ENCODE measurements around the gene AP1M1.
"Not testable (repeated sequence)": the region's sequence is repeated elsewhere in the genome, so short reads cannot be mapped to it uniquely, and the experiment has no call there.

The AP1M1 gene

DNA sequence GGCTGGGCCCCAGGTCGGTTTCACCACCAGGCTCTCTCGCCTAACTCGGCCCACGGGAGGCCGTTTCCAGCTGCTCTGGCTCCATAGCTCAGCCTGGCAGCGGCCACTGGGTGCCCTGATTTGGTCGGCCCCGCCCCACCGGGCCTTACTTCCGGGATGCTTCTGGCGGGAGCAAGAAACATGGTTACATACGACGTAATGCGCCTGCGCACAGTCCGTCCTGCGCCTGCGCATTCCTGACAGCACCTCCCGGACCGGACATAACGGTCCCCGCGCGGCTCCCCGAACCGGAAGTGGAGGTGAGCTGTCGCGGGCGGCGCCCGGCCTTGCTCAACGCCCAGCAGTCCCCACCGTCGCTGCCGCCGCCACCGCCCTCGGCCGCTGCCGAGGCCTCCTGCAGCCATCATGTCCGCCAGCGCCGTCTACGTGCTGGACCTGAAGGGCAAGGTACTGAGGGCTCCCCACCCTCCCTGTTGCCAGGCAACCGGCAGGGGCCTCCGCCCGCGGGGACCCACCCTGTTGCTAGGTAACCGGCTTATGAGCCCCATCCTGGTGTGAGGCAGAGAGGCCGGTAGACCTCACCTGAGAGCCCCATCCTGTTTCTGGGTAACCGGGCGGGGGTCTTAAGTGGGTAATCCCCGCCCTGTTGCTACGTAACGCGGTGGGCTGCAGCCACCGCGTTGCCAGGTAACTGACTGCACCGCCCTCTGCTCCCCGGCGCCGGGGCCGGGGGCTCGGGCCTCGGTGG is at the start of gene AP1M1:
Gene AP1M1, plus strand, starts transcription at position 290 of the 748 bp plus-strand sequence. Its CDS starts 116 bp downstream, at position 406.
- peak; percentile 97 for DNase-seq (ENCODE audit: low spot score)

DNA sequence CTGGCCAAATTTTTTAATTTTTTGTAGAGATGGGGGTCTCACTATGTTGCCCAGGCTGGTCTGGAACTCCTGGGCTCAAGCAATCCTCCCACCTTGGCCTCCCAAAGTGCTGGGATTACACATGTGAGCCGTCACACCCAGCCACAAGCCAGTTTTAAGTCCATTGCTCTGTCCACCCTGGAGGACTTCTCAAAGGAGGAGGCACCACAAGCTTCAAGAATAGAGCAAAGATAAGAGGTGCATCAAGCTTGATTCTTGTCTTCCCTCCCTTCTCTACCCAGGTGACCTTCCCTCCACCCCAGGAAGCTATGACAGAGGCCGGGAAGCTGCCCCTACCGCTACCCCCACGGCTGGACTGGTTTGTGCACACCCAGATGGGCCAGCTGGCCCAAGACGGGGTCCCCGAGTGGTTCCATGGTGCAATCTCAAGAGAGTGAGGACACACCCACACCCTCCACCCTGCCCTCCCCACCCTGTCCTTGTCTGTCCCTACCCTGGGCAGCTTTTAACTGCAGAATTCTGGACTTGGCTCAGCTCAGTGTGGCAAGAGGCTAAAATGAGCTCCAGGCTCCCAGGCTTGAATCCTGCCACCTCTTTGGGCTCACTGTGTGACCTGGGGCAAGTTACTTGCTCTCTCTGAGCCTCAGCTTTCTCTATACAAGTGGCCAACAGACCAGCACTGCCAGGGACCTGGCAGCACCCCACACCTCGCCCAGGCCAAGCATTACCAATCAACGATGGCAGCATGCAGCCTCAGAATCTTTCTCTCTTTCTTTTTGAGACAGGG is 49.1 kb upstream of the AP1M1 start:
- DNase-seq (ENCODE audit: low spot score): no peak

GRCh38 chr19:16153582-16154336 is 44.0 kb upstream of the AP1M1 start:
- DNase-seq (ENCODE audit: low spot score): no peak

GRCh38 chr19:16154557-16154956 is 43.2 kb upstream of the AP1M1 start:
- DNase-seq (ENCODE audit: low spot score): no peak

GRCh38 chr19:16155128-16155527 is 42.6 kb upstream of the AP1M1 start:
- no peak for DNase-seq (ENCODE audit: low spot score)

DNA sequence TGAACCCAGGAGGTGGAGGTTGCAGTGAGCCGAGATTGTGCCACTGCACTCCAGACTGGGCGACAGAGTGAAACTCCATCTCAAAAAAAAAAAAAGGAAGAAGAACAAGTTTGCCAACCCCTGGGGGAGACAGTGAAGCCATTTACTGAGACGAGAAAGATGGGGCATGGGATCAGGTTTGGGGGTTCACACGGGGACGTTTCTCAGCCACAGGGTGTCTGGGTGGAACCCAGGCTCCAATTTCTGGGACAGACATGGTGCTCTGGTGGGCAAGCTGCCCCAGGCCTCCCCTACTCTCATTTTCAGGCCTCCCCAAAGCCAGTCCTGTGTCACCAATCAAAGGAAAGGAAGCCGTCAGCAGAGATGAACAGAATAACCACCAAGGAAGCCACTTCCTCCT is 40.8 kb upstream of the AP1M1 start:
- no peak for DNase-seq (ENCODE audit: low spot score)

DNA sequence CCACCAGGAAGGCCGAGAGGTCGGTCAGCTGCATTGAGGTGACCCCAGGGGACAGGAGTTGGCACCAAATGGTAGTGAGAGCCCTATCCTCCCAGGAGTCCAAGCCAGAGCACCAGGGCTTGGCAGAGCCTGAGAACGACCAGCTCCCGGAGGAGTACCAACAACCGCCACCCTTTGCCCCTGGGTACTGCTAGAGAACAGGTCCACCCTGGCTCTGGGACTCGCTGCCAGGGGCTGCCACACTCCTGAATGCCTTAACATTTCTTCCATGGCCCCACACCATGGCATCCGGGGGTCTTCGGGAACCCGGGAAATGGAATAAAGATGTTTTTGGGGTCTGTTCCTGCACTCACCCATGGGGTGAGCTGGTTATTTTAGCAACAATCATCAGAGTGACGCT is 40.1 kb upstream of the AP1M1 start:
- DNase-seq (ENCODE audit: low spot score): no peak

- DNase-seq (ENCODE audit: low spot score): no peak
Measured at GRCh38 chr19:16159655-16160054, 38.1 kb upstream of the AP1M1 start.

- DNase-seq (ENCODE audit: low spot score): no peak
Measured at GRCh38 chr19:16160445-16160942, 37.2 kb upstream of the AP1M1 start.

DNA sequence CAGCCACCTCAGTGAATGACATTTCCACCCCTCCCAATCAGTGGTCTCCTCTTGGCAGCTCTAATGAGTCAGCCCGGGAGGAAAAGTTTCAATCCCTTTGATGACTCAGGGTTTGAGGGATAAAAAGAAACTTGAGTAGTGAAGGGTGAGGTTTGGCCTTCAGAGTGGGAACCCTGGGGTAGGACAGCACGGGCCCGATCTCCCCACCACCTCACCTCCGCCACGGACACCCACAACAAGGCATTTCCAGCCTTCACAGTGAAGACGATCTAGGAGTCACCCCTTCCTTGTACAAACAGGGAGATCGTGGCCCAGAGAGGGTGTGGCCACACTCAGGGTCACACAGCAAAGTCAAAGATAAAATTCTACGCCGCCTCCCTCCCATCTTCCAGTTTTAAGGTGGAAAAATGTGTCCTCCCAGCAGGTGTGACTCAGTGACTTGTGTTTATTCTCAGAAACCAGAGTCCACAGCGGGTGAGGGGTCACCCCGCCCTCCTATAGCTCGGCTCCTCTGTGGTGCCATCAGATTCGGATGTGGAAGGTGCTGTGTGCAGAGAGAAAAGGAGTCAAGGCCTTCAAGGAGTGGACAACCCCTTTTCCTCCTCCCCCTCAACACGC is 36.7 kb upstream of the AP1M1 start:
- DNase-seq (ENCODE audit: low spot score): no peak

DNA sequence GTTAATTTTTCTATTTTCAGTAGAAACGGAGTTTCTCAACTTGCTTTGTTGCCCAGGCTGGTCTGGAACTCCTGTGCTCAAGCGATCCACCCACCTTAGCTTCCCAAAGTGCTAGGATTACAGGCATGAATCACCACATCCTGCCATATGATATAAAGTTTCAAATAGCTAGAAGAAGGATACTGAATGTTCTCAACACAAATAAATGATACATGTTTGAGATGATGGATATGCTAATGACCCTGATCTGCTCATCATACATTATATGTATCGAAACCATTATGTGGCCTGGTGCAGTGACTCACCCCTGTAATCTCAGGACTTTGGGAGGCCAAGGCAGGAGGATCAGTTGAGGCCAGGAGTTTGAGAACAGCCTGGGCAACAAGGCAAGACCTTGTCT is 35.9 kb upstream of the AP1M1 start:
- DNase-seq (ENCODE audit: low spot score): no peak

DNA sequence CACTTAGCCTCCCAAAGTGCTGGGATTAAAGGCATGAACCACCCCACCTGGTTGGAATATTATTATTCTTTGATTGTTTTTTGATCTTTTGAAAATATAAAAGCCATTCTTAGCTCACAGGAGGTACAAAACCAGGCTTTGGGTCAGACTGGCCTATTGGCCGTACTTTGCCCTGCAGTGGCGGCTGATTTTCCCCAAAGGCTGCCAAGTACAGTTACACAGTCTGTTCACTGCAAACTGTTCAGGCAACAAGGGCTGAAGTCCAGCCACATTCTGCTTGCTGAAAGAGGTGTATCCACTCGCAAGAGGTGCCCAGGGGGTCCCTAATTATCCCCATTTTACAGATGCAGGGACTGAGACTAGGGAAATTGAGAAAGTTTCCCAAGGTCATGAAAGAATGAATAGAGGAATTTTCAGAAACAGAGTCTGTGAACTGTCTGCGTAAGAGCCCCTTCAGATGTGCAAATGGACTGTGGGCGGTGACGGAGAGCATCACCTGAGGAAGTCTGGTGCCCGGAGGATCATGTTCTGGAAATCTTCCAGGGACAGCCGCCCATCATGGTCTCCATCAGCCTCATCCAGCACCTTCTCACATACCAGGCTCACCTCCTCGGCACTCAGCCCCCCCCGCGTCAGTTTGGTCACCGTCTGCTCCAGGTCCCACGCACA is 33.4 kb upstream of the AP1M1 start:
- no peak for DNase-seq (ENCODE audit: low spot score)

DNA sequence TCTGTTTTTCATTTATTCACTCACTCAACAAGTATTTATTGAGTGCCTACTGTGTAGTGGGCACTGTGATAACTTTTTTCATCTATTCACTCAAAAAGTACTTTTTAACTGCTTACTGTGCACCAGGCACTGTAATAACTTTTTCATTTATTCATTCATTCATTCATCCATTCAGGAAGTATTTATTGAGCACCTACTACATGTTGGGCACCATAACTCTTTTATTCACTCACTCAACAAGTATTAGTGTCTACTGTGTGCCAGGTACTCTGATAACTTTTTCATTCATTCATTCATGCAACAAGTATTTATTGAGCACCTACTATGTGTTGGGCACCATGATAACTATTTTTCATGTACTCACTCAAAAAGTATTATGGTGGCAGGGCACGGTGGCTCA is 31.3 kb upstream of the AP1M1 start:
- DNase-seq (ENCODE audit: low spot score): no peak

DNA sequence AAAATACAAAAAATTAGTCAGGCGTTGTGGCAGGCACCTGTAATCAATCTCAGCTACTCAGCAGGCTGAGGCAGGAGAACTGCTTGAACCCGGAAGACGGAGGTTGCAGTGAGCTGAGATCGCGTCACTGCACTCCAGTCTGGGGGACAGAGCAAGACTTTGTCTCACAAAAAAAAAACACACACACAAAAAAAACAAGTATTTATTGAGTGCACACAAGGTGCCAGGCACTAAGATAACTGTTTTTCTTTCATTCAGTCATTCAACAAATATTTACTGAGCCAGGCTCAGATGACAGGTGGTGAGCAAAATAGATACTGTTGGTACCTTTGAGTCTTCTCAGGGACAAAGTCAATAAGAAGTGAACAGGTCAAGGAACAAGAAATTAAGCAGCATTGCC is 30.7 kb upstream of the AP1M1 start:
- no peak for DNase-seq (ENCODE audit: low spot score)

GRCh38 chr19:16168465-16169081 is 29.1 kb upstream of the AP1M1 start:
- peak; percentile 17 for DNase-seq (ENCODE audit: low spot score)

DNA sequence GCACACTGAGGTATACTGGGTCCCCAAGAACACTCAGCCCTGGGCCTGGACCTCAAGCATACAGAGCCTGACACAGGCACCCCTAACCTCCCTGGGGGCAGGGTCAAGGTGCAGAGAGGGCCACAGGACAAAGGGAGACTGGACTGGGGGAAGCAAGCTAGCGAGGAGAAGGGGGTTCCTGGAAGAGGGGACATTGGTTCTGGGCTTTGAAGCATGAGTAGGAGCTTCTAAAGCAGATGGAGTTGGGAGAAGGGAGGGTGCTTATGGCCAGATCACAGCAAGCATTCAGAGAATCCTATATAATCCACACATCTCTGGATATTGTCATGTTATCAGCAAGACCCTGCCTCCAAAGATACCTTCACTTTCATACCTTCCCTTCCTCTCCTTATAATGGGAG is 27.6 kb upstream of the AP1M1 start:
- DNase-seq (ENCODE audit: low spot score): no peak

- no peak for DNase-seq (ENCODE audit: low spot score)
Measured at GRCh38 chr19:16175954-16176353, 21.8 kb upstream of the AP1M1 start.

DNA sequence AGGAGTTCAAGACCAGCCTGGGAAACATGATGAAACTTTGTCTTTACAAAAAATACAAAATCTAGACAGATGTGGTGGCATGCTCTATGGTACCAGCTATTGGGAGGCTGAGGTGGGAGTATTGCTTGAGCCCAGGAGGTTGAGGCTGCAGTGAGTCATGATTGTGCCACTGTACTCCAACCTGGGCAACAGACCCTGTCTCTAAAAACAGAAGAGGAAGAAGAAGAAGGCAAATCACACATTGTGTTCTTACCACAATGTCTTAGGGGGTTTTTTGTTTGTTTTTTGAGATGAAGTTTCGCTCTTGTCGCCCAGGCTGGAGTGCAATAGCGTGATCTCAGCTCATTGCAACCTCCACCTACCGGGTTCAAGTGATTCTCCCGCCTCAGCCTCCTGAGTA is 18.8 kb upstream of the AP1M1 start:
- DNase-seq (ENCODE audit: low spot score): not testable (repeated sequence)

DNA sequence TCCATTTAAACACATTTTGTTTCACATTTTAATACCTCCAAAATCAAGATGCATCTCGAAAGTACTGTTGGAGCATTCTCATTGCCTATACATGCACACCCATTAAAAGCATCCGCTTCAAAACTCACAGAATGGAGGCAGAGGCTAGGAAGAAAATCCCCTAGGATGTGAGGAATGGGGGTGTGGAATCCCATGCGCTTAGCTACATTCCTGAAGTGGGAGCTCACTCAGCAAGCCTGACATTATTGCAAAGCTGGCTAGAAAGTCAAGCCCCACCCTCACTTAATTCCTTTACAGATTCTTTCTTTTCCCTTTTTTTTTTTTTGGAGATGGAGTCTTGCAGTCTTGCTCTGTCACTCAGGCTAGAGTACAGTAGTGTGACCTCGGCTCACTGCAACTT is 17.1 kb upstream of the AP1M1 start:
- DNase-seq (ENCODE audit: low spot score): no peak

DNA sequence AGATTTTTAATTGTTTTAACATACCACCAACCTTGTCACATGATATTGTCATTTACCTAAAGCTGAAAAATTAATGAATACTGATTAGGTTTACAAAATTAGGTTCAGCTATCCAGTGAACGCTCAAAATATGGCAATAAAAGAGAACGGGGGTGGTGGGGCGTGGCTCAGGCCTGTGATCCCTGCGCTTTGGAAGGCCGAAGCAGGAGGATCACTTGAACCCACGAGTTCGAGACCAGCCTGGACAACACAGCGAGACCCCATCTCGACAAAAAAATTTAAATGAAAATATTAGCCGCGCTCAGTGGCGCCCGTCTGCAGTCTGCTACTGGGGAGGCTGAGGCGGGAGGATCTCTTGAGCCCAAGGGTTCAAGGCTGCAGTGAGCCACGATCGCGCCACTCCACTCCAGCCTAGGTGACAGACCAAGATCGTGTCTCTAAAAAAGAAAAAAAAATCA is 13.0 kb upstream of the AP1M1 start:
- no peak for DNase-seq (ENCODE audit: low spot score)
